BLaER1 treated with 17β-estradiol and CSF1 and Interleukin-3, amounts not matched to agents 10 nM and 100 nM (cell line): Measurements from ENCODE around the gene CEPT1.

Experiments used
- H3K27ac ChIP-seq, 11 experiments: shearing (Covaris generic); formaldehyde crosslinking; 2 replicates each; pipeline ENCODE4 v1.8.1; 2022
- H3K27me3 ChIP-seq, 11 experiments: shearing (Covaris generic); formaldehyde crosslinking; 2 replicates each; pipeline ENCODE4 v1.8.1; 2022
- H3K36me3 ChIP-seq, 11 experiments: shearing (Covaris generic); formaldehyde crosslinking; 2 replicates each; pipeline ENCODE4 v1.8.1; 2022
- H3K4me1 ChIP-seq, 10 experiments: shearing (Covaris generic); formaldehyde crosslinking; 2 replicates each; pipeline ENCODE4 v1.8.1; 2022
- H3K4me2 ChIP-seq, 11 experiments: shearing (Covaris generic); formaldehyde crosslinking; 2 replicates each; pipeline ENCODE4 v1.8.1; 2022
- H3K4me3 ChIP-seq, 10 experiments: shearing (Covaris generic); formaldehyde crosslinking; 2 replicates each; pipeline ENCODE4 v1.8.1; 2022
- H3K9ac ChIP-seq, 11 experiments: shearing (Covaris generic); formaldehyde crosslinking; 2 replicates each; pipeline ENCODE4 v1.8.1; 2022
- H3K9me3 ChIP-seq, 11 experiments: shearing (Covaris generic); formaldehyde crosslinking; replicated peaks in 1 of 11; 2 replicates each; pipeline ENCODE4 v1.8.1; 2022
- H4K20me1 ChIP-seq, 11 experiments: shearing (Covaris generic); formaldehyde crosslinking; 2 replicates each; pipeline ENCODE4 v1.8.1; 2022
- Cebpa-rat ChIP-seq, 11 experiments: shearing (Covaris generic); IDR thresholded peaks; 2 replicates each; pipeline ENCODE4 v1.8.1; 2022

CEPT1 gene

GRCh38 chr1:111199881-111200801, 60.1 kb downstream of the CEPT1 start, which contains the start of gene DENND2D:
Gene DENND2D, minus strand, starts transcription at chr1:111200646. Its CDS starts 187 bp downstream, at chr1:111200459.
- Histone ChIP-seq H4K20me1 (peaks cover 0 to 23% (median 0%) of the 10 kb centered on the region in 11 experiments; a peak in 2 of 22 replicates), H3K9me3 (no peaks in the 10 kb centered on the region), H3K4me2 (peak within 1 kb of the TSS; percentile 80 to 99 (median 97)), H3K4me1 (peaks cover 52 to 95% (median 70%) of the 10 kb centered on the region in 10 experiments), H3K4me3 (peak within 1 kb of the TSS in 3 of 10 experiments; percentile 49 to 69 (median 68); a peak in 6 of 20 replicates), H3K36me3 (peaks cover 0 to 39% (median 15%) of the 10 kb centered on the region in 11 experiments; a peak in 12 of 22 replicates), H3K9ac (peak within 1 kb of the TSS in 5 of 11 experiments; percentile 4 to 93 (median 59); a peak in 12 of 22 replicates), H3K27ac (peak within 1 kb of the TSS in 10 of 11 experiments; percentile 16 to 99 (median 58); a peak in 18 of 22 replicates), H3K27me3 (no peaks in the 10 kb centered on the region)
- TF ChIP-seq Cebpa-rat (IDR thresholded peaks at IDR 0.05): no peak

- Histone ChIP-seq H3K27me3 (no peaks in the 10 kb centered on the region), H3K9me3 (no peaks in the 10 kb centered on the region), H3K4me1 (peaks cover 58 to 96% (median 77%) of the 10 kb centered on the region in 10 experiments), H4K20me1 (peaks cover 0 to 17% (median 0%) of the 10 kb centered on the region in 11 experiments; a peak in 2 of 22 replicates), H3K4me3 (peak overlapping the region in 3 of 10 experiments; percentile 27 to 41 (median 41); a peak in 6 of 20 replicates), H3K4me2 (peak overlapping the region; percentile 80 to 99 (median 97)), H3K9ac (peak overlapping the region in 4 of 11 experiments; percentile 4 to 81 (median 60); a peak in 6 of 22 replicates), H3K36me3 (peaks cover 0 to 33% (median 10%) of the 10 kb centered on the region in 11 experiments; a peak in 11 of 22 replicates), H3K27ac (peak overlapping the region in 8 of 11 experiments; percentile 8 to 99 (median 58); a peak in 10 of 22 replicates)
- TF ChIP-seq Cebpa-rat (IDR thresholded peaks at IDR 0.05): no peak
Observed at GRCh38 chr1:111200802-111201161, 60.8 kb downstream of the CEPT1 start.

GRCh38 chr1:111201275-111202090, 61.5 kb downstream of the CEPT1 start:
- TF ChIP-seq Cebpa-rat (IDR thresholded peaks at IDR 0.05): no peak
- peaks cover 0 to 26% (median 4%) of the 10 kb centered on the region in 11 experiments; a peak in 10 of 22 replicates for H3K36me3 ChIP-seq
- H3K4me1 ChIP-seq: peaks cover 65 to 96% (median 84%) of the 10 kb centered on the region in 10 experiments
- no peaks in the 10 kb centered on the region for H3K27me3 ChIP-seq
- no peaks in the 10 kb centered on the region for H3K9me3 ChIP-seq
- H3K4me3 ChIP-seq: peak overlapping the region in 3 of 10 experiments; percentile 27 to 41 (median 41); a peak in 6 of 20 replicates
- H4K20me1 ChIP-seq: peaks cover 0 to 10% (median 0%) of the 10 kb centered on the region in 11 experiments; a peak in 2 of 22 replicates
- peak overlapping the region in 4 of 11 experiments; percentile 5 to 81 (median 51); a peak in 9 of 22 replicates for H3K9ac ChIP-seq
- peak overlapping the region in 10 of 11 experiments; percentile 16 to 99 (median 42); a peak in 15 of 22 replicates for H3K27ac ChIP-seq
- H3K4me2 ChIP-seq: peak overlapping the region; percentile 80 to 99 (median 97)

- H3K4me3 ChIP-seq: peak overlapping the region in 2 of 10 experiments; percentile 41; a peak in 2 of 20 replicates
- peaks cover 0 to 17% (median 0%) of the 10 kb centered on the region in 11 experiments; a peak in 5 of 22 replicates for H3K36me3 ChIP-seq
- peaks cover 0 to 1% (median 0%) of the 10 kb centered on the region in 11 experiments; a peak in 1 of 22 replicates for H4K20me1 ChIP-seq
- H3K4me1 ChIP-seq: peaks cover 72 to 96% (median 89%) of the 10 kb centered on the region in 10 experiments
- H3K9ac ChIP-seq: peak overlapping the region in 3 of 11 experiments; percentile 89 to 94 (median 94); a peak in 4 of 22 replicates
- no peak for TF ChIP-seq Cebpa-rat (IDR thresholded peaks at IDR 0.05)
- peak overlapping the region; percentile 80 to 99 (median 97) for H3K4me2 ChIP-seq
- H3K27me3 ChIP-seq: no peaks in the 10 kb centered on the region
- H3K27ac ChIP-seq: peak overlapping the region in 9 of 11 experiments; percentile 33 to 99 (median 98); a peak in 16 of 22 replicates
- no peaks in the 10 kb centered on the region for H3K9me3 ChIP-seq
Observed at GRCh38 chr1:111202366-111202706, 62.3 kb downstream of the CEPT1 start.

- no peaks in the 10 kb centered on the region for H3K9me3 ChIP-seq
- no peaks in the 10 kb centered on the region for H3K27me3 ChIP-seq
- peak overlapping the region; percentile 86 to 94 (median 91) for H3K9ac ChIP-seq
- peak overlapping the region; percentile 94 to 99 (median 98) for H3K27ac ChIP-seq
- H3K36me3 ChIP-seq: peaks cover 0 to 11% (median 0%) of the 10 kb centered on the region in 11 experiments; a peak in 3 of 22 replicates
- H4K20me1 ChIP-seq: no peaks in the 10 kb centered on the region
- peak overlapping the region; percentile 57 to 76 (median 65) for H3K4me3 ChIP-seq
- H3K4me1 ChIP-seq: peaks cover 74 to 96% (median 84%) of the 10 kb centered on the region in 10 experiments
- TF ChIP-seq Cebpa-rat (IDR thresholded peaks at IDR 0.05): no peak
- H3K4me2 ChIP-seq: peak overlapping the region; percentile 80 to 99 (median 97)
Observed at GRCh38 chr1:111202707-111203623, 62.9 kb downstream of the CEPT1 start.

GRCh38 chr1:111203681-111204200, 63.7 kb downstream of the CEPT1 start:
- Histone ChIP-seq H3K4me1 (peaks cover 74 to 93% (median 83%) of the 10 kb centered on the region in 10 experiments), H3K9me3 (no peaks in the 10 kb centered on the region), H4K20me1 (no peaks in the 10 kb centered on the region), H3K9ac (peak overlapping the region; percentile 86 to 94 (median 91)), H3K4me2 (peak overlapping the region; percentile 80 to 99 (median 97)), H3K36me3 (peaks cover 0 to 3% (median 0%) of the 10 kb centered on the region in 11 experiments; a peak in 1 of 22 replicates), H3K27me3 (no peaks in the 10 kb centered on the region), H3K4me3 (peak overlapping the region; percentile 57 to 76 (median 65)), H3K27ac (peak overlapping the region; percentile 94 to 99 (median 98))
- TF ChIP-seq Cebpa-rat (IDR thresholded peaks at IDR 0.05): no peak
